Measurements from ENCODE around the gene TMEM106A.
"Not testable (repeated sequence)": the region's sequence is repeated elsewhere in the genome, so short reads cannot be mapped to it uniquely, and the experiment has no call there.

The TMEM106A gene

GRCh38 chr17:43211480-43212402 is at the start of gene TMEM106A:
Gene TMEM106A, plus strand, starts transcription at chr17:43211875. Its CDS starts 1,167 bp downstream, at chr17:43213042.
- peak; percentile 30 for DNase-seq

GRCh38 chr17:43165971-43166370 is 45.7 kb upstream of the TMEM106A start:
- DNase-seq = not testable (repeated sequence)

GRCh38 chr17:43169561-43170139 is 42.0 kb upstream of the TMEM106A start:
- no peak for DNase-seq

- DNase-seq = peak; percentile 85
Measured at GRCh38 chr17:43170140-43170765, 41.4 kb upstream of the TMEM106A start.

- DNase-seq = peak; percentile 77
Measured at GRCh38 chr17:43170766-43171585, 40.7 kb upstream of the TMEM106A start, which contains the start of gene NBR1. Gene NBR1, plus strand, starts transcription at chr17:43171214. Its CDS starts 4,586 bp downstream, at chr17:43175800.

- DNase-seq = peak; percentile 12
Measured at GRCh38 chr17:43171586-43172487, 39.8 kb upstream of the TMEM106A start.

- DNase-seq = no peak
Measured at GRCh38 chr17:43175213-43176118, 36.2 kb upstream of the TMEM106A start.

GRCh38 chr17:43176119-43176570 is 35.5 kb upstream of the TMEM106A start:
- DNase-seq = no peak

GRCh38 chr17:43183921-43184320 is 27.8 kb upstream of the TMEM106A start:
- DNase-seq = no peak

- DNase-seq = not testable (repeated sequence)
Measured at GRCh38 chr17:43186656-43187055, 25.0 kb upstream of the TMEM106A start.

GRCh38 chr17:43193251-43193650 is 18.4 kb upstream of the TMEM106A start:
- no peak for DNase-seq

GRCh38 chr17:43199633-43200032 is 12.0 kb upstream of the TMEM106A start:
- DNase-seq = no peak

- DNase-seq = no peak
Measured at GRCh38 chr17:43200127-43200526, 11.5 kb upstream of the TMEM106A start.

- DNase-seq = not testable (repeated sequence)
Measured at GRCh38 chr17:43203013-43203412, 8.7 kb upstream of the TMEM106A start.

- no peak for DNase-seq
Measured at GRCh38 chr17:43210576-43210975, 1.1 kb upstream of the TMEM106A start.

GRCh38 chr17:43211123-43211479 is 574 bp upstream of the TMEM106A start:
- no peak for DNase-seq

- DNase-seq = no peak
Measured at GRCh38 chr17:43212641-43213490, 1.2 kb downstream of the TMEM106A start.

GRCh38 chr17:43213545-43213944 is 1.9 kb downstream of the TMEM106A start:
- no peak for DNase-seq

- no peak for DNase-seq
Measured at GRCh38 chr17:43215341-43215740, 3.7 kb downstream of the TMEM106A start.
